AG20443 (cell line): ENCODE measurements around the gene TMEM255B.

ENCODE experiments used
- DNase-seq: peaks from one replicate; pipeline ENCODE4 v3.0.0; 2012; ENCODE audit warnings: low spot score, mixed read lengths

TMEM255B gene

DNA sequence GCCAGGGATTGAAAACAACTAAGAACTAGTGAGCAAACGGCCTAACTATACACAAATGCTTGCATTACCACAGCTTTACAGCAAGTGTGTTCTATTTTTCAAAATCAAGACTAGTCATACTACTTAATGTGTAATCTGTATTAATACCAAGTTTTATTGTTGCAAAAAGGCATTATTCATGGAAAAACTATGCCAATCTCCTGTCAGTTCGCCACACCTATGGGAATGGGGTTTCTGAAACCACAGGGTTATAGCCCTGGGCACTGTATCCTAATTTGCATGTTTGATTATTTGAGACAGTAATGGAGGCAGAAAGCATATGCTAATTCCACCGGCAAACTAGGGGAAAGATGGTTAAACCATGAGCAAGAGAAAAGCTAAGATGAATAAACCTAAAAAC, 90.5 kb downstream of the TMEM255B start:
- no peak for DNase-seq

DNA sequence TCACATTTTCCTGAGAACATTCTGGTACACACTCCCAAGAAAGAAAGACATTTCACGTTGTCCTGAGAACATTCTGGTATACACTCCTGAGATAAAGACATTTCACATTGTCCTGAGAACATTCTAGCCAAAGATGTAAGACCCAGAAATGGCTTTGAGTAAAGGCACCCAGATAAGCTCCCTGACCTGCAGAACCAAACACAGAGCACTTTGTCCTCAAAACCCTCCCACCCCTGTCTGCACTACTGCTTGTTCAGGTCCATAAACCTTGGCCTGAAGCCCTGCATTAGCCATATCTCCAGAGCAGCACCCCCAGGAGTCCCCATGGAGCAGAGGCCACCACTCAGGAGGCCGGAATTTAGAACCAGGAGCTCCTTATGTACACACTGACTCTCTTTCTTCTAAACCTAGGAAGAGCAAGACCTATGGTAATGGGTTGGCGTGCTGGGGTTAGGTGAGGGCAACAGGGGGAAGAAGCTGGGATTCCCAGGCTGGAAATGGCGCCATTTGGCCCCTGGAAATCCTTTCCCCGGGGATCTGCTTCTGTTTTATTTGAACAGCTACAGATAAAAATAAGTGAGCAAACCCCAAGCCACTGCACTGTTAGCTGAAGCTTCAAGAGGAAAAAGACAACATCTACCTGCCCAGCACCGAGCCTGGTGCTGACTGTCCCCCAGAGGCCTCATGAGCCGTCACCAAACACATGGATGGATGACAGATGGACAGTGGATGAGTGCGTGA, 91.1 kb downstream of the TMEM255B start:
- DNase-seq: no peak

DNA sequence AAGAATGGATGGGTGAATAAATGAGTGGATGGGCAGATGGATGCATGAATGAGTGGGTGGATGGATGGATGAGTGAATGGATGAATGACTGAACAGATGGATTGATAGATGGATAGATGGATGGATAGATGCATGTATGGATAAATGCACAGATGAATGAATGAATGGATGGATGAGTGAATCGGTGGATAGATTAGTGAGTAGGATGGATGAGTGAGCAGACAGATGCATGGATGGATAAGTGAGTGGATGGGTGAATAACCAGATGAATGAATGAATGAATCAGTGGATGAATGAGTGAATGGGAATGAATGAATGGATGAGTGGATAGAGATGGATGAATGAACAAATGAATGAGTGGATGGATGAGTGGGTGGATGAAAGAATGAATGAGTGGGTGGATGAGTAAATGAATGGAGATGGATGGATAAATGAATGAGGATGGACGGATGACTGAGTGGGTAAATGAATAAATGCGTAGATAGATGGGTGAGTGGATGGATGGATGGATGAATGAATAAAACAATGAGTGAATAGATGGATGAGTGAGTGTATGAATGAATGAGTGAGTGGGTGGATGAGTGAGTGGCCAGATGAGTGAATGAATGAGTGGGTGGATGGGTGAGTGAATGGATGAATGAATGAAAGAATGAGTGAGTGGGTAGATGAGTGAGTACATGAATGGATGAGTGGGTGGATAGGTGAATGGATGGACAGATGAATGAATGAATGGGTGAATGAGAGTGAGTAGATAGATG, 91.9 kb downstream of the TMEM255B start:
- DNase-seq: no peak

DNA sequence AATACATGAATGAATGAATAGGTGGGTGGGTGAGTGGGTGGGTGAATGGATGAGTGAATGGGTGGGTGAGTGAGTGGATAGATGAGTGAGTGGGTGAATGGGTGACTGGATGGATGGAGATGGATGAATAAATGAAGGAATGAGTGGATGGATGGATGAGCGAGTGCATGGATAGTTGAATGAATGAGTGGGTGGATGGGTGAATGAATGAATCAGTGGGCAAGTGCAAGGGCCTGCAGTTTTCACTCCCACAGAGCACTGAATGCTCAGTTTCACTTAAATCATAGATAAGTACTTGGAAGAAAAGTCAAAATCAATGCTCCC, 92.4 kb downstream of the TMEM255B start:
- no peak for DNase-seq

DNA sequence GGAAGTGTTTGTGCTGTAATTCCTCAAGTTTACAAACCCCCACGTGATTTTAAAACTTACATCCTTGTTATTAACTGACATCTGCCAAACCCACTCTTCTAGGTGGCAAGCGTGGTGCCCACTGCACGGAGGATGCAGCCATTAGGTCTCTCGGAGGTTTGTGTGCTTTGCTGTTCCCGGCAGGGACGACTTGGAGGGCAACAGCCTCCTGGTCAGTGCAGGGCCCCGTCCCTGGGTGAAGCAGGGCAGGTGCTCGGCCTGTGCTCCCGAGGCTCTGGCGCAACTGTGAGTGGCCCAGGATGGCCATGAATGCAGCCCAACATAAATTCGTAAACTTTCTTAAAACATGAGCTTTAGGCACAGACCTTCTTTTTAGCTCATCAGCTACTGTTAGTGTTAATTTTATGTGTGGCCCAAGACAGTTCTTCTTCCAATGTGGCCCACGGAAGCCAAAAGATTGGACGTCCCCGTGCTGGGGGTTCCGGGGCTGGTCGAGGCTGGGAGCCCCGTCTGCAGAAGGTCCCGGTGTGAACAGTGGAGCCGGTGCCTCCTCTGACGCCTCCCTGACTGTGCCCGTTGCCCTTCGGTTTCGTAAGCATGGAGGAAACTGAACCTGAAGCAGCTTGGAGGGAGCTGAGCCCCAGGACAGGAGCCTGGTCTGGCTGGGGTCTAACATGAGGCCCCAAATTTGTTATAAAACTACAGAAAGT, 93.0 kb downstream of the TMEM255B start:
- DNase-seq: no peak

DNA sequence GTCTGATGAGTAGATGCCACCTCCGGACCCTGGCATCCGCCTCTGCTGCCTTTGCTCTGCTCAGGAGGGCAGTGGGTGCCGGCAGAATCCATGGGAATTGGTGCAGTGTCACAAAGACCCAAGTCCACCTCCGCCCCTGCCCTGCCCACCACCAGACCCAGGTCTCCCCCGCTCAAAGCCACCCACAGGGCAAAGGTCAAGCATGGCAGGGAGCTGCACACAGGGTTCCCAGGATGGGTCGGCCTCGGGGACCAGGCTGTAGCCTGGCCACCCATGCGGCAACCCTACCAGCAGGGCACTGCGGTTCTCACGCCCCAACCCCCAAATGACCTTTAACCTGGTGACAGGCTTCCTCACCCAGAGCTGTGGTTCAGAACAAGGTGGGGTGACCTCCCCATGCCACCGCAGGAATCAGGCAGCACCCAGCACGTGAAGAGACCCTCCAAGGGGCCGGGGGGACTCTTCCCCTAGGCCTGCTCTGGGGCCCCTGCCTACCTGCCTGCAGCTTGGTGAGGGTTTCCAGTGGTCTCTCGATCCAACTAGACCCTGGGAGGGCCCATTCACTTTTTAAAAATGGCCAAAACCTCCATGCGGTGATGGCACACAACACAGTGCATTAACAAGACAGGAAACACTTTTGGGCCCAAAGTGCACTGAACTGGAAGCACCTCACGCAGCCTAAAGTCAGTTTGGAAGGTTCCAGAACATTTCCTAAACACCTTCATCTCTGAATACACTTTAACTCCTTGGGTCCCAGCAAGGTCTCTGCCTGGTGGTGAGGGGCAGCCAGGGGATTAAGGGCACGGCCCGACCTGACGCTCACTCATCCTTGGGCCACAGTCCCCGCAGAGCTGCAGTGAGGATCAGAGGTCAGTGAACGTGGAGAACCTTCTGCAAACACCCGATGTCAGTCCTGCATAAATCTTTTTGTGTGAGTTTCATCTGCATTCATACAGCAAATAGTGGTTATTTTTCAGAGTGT, 93.8 kb downstream of the TMEM255B start:
- no peak for DNase-seq

DNA sequence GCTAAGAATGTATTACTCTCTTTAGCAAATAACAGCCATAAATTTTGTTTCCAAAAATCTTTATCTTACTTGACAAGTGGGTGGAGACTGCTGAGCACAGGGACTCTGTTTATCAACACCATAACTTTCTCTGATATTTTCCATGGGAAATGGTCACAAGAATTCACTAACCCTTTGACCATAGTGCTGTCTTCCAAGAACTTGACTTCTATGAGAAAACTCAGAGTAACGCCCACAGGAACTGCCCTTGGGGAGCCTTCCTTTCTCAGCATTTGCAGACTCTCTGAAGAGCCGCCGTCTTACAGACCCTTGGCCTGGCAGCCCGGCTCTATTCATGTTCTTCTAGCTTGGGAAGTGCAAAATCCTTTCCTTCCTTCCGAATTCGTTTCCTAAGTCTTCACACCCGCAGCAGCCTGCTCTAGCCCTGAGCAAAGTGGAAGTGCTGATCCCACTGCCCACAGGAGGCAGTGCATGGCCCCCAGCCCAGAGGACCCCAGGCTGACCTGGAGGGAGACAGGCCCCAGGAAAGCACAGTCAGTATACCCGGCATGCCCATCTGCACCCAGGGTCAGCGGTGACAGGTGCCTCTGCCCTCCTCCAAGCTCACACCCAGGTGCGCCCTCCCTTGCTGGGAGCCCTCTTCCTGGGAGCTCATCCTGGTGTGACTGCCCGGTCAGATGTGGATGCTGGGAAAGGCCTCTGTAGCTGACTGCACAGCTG, 94.7 kb downstream of the TMEM255B start:
- DNase-seq: no peak

DNA sequence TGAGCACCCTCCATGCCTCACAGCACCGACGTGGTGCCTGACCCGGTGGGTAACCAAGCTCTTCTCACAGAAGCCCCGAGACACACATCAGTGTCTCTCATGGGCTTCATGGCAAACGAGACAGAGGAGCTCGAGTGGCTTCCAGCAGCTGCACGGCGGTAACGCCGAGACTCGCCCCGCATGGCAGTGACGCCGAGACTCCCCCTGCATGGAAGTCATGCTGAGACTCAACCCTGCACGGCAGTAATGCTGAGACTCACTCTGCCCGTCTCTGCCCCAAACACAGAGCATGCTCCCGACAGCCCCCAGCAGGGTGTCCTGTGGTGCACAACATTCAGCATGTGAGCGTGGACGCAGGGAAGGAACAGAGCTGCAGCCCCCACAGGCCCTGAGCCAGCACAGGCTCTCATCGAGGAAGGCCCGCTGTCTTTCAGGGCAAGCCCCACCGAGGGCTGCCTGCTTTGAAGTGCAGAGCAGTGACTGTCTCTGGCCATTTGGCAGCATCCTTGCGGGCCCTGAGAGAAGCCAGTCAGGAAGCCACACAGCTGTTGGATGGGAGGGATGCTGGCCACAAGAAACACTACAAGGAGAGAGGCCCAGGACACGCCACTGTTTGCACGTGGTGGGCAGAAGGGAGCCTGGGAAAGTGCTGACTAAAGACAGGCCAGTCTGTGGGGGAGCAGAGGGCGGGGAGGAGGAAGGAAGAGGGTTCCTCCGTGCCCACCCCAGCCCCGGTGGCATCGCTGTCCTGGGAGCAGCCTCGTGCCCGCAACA, 95.4 kb downstream of the TMEM255B start:
- peak; percentile 69 for DNase-seq

DNA sequence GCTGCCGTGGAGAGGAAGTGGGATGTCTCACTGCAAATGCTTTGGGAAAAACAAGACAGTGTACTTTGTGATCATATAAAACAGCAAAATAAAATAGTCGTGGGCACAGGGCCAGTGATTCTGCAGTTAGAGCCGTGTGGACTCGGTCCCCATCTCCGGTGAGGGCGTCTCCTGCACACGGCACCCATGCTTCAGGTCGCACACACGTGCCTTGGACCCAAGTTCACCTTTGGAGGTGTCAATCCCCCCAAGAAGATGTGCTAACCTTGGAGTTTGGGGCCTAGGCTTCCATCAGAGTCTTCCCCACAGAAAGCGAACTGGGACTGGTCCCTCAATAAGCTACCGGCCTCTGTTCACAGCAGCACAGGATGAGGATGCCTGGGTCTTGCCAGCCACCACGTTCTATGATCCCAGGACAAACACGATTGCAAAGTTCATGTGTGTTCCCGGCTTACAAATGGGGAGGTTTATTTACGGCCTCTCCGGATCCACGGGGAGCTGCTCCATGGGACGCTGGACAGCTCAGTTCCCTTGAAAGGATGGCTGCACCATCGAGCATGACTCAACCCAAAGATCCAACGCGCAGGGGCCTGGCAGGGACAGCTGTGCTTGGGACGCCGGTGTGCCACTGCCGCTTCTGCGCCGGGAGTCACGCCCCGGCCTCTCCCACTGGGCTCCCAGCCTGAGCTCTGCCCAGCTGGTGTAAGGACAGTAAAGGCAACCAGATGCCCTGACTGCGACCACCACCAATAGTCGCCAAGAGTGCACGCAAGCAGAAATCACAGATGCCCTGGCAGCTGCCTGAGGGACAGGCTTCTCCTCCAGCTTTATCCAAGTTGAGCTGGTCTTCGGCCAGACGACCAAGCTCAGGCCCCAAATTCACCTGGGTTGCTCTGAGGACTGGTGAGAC, 96.2 kb downstream of the TMEM255B start:
- no peak for DNase-seq

DNA sequence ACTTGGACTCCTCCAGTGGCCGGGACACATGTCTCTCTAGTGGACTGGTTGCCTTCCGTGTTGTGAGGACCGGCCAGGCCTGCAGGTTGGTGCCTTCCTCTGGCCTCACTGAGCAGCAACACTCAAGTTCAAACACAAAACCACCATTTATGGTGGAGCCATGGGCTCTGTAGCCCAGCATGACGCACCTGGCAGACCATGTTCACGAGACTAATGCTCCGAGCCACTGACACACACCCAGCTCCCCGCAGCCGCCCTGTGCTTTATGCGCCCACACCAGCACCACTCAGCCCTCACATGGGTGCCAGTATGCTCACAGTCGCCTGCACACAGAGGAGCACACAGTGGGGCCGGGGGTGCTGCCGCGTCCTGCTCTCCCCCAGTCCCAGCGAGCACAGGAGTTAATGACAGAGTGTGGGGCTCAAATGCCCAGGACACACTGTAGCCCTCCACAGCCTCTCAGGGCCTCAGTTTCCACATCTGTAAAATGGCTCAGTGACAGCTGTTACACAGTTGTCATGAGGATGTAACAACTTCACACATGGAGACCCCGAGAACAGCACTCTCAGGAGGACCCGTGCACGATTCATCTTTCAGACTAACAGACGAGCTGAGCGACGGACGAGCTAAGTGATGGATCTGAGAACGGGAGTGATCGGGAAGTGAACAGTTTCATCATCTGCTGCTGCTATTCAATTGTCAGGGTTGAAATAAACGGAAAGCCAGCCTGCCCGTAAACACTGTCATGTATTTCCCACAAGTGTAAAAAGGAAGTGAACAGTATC, 97.1 kb downstream of the TMEM255B start:
- DNase-seq: no peak

DNA sequence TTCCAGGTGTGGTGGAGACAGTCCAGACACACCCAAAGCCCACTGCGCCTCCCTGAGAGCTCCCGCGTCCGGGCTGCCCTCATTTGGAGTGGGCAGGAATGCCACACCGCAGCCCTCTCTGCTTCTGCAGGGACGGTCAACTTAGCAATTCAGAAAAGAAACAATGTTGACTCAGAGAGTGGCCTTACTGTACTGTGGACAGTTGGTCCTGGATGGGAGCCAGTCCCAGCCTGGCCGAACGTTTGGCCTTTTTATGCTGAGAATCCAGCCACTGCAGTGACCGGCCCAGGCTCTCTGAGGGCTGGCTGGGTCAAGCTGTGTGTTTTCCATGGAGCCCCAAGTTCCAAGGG, 97.7 kb downstream of the TMEM255B start:
- peak; percentile 71 for DNase-seq

DNA sequence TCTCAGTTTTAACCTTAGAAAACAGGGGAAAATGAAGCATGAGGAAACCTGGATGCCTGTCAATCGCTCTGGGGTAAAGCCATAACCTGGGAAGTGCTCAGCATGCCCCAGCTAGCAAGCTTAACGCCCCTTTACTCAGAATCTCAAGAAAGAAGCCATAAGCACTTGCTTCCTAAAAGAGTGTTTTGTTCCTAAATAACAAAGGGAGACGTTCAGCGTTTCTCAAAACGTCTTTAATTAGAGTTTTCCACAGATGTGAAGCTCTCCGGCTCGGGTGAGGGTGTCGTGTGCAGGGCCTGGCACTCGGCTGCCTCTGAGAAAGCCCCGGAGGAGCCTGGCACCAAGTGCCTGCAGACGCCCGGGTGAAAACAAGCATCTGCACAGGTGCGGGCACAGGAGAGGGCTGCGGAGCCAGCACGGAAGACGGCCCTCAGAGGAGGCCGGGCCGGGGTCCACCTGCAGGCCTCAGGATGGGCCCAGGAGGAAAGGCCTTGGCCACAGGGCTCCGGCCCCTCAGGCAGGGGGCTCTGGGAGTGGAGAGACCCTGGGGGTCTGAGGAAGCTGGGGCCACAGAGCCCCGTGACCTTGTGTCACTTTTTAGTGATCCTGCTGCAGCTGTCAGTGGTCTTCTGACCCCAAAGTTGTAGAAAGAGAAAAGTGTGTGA, 98.6 kb downstream of the TMEM255B start:
- no peak for DNase-seq

DNA sequence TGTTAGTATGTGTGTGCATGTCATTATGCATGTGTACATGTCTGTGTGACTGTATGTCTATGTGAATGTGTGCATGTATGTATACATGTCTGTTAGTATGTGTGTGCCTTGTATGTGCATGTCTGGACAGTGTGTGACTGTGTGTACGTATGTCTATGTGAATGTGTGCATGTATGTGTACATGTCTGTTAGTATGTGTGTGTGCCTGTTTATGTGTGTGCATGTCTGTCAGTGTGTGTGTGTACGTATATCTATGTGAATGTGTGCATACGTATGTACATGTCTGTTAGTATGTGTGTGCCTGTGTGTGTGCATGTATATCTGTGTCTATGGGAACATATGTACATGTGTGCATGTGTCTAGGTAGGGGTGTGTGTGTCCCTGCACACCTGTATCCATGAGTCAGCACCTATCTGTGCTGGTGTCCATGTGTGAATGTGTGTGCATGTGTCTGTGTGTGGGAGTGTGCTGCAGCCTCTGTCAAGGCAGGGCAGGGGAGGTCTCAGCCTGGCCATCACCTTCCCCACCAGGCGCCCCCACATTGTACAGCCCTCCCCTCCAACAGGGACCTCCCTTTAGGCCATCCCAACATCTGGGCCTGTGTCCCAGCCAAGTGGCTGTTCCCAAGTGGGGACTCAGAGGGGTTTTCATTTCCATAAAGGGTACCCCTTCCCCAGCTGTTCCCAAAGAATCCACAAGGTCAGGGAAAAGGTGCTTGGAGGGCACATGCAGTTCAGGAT, 100.5 kb downstream of the TMEM255B start:
- DNase-seq: no peak

DNA sequence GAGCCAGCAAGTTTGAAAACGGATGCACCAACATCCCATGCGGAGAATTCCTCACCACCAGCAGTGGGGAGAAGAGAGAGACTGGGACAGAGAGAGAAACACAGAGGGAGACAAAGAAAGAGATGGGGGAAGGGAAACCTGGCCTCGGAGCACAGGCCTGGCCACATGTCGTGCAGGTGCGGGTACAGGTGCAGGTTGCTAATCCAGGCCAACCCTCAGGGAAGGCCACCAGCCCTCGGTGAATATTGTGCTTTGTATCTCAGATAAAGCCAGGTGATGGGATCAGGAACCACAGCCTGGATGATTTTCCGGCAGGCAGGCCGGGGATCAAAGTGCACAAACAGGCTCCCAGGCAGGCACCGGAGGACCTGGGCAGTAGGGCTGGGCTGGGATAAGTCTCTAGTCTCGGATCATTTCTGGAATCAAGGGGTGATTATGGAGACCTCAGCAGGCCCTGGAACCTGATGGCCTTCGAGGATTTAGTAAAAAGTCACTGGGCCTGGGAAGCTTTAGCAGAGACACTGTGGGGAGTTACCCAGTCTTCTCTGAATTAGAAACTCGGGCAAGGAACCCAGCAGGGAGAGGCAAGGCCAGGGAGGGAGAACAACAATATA, 101.1 kb downstream of the TMEM255B start:
- DNase-seq: no peak

DNA sequence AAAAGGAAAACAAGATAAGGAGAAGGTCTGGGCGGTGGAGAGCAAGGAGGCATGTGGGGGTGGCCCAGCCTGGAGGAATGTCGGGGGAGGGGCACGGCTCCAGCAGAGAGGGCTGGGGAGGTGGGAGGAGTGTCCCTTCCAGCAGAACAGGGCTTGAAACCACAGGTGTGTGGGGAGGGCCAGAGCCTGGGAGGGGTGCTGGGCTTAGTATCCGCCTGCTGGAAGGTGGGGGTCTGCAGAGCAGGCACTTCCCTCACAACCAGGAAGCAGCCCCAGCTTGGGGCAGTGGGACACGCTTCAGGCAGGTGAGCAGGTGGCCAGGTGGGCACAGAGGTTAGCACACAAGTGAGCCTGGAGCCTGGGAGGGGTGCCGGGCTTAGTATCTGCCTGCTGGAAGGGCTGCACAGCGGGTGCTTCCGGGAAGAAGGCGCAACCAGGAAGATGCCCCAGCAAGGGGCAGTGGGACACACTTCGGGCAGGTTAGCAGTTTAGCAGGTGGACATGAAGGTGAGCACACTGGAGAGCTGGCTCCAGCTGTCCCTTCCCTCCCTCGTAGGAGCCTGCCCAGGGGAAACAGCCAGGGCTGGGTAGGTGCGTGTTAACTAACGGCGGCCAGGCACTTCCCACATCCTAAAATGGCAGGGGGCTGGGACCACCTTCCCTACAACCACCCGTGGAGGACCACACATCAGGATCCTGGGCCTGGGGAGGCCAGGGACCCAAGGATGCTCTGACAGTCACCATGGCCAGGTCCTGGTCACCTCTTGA, 101.8 kb downstream of the TMEM255B start:
- no peak for DNase-seq

DNA sequence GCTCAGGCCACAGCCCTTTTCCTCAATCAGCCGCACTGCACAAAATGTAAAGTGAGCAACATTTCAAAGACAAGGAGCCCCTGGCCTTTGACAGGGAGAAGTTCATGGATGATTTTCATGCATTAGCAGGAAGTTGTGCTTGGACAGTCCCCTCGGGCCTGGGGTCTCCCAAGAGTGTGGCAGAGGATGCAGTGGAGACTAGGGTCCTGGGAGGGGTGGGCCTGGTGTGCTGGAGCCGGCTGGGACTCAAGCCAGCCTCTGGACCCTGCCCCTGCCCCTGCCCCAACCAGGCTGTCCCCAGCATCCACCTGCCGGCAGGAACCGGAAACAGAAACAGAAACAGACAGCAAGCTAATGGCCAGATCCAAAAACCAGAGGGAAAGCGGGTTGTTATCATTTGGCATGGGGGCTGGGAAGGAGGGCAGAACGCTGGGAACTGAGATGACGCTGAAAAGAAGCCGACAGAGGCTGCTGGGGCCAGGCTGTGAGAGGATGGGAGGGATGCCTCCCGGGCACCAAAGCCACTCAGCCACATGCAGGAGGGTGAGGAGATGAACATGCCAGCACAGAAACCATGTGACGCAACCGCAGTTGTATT, 102.5 kb downstream of the TMEM255B start:
- DNase-seq: no peak
